Upper lobe of left lung (tissue), 6 donors: Measurements from ENCODE around the gene RABEPK. TPM values are rescaled to one million over a fixed set of nuclear protein-coding genes. Genes with fewer than 3 reads are reported as not detected.
"Not testable (repeated sequence)": the region's sequence is repeated elsewhere in the genome, so short reads cannot be mapped to it uniquely, and the experiment has no call there.

Experiments
- ATAC-seq, 2 donors: fragments of 200-7000 bp; cut with Tn5 transposase; one replicate each; pipeline ENCODE4 v1.9.1; 2022; ENCODE audit warnings: mild to moderate bottlenecking in 2 of 2, moderate library complexity in 2 of 2; ENCODE audit not compliant: low FRiP score in 2 of 2
- DNase-seq, 2 donors: peaks; one replicate each; pipeline ENCODE4 v3.0.0-alpha.2; 2019 to 2020
- H3K27ac ChIP-seq, 4 donors: fragments of 200-600 bp; sonication (generic); one replicate each; pipeline ENCODE4 v1.5.1; 2016 to 2019
- H3K27me3 ChIP-seq, 4 donors: fragments of 200-600 bp; sonication (generic); one replicate each; pipeline ENCODE4 v1.5.1; 2017 to 2019
- H3K36me3 ChIP-seq, 4 donors: fragments of 200-600 bp; sonication (generic); one replicate each; pipeline ENCODE4 v1.5.1; 2016 to 2019
- H3K4me1 ChIP-seq, 4 donors: fragments of 200-600 bp; sonication (generic); one replicate each; pipeline ENCODE4 v1.5.1; 2018 to 2019
- H3K4me3 ChIP-seq, 4 donors: fragments of 200-600 bp; sonication (generic); one replicate each; pipeline ENCODE4 v1.5.1; 2017 to 2019; ENCODE audit warnings: mild to moderate bottlenecking in 2 of 4, moderate library complexity in 1 of 4
- H3K9me3 ChIP-seq, 4 donors: fragments of 200-600 bp; sonication (generic); one replicate each; pipeline ENCODE4 v1.5.1; 2018 to 2019
- EP300 ChIP-seq, 4 donors: sonication (generic); formaldehyde crosslinking; IDR thresholded peaks; one replicate each; pipeline ENCODE4 v1.5.1; 2017; ENCODE audit warnings: antibody characterized with exemption in 4 of 4, control low read depth in 2 of 4
- POLR2A ChIP-seq, 4 donors: fragments of 450-650 bp; IDR thresholded peaks; one replicate each; pipeline ENCODE4 v1.5.1; 2016 to 2017; ENCODE audit warnings: antibody characterized with exemption in 4 of 4, mild to moderate bottlenecking in 2 of 4
- POLR2AphosphoS5 ChIP-seq, 2 donors: sonication (generic); formaldehyde crosslinking; IDR thresholded peaks; one replicate each; pipeline ENCODE4 v1.5.1; 2017; ENCODE audit warnings: antibody characterized with exemption in 2 of 2
- WGBS, 2 donors: methylation state at CpG; one replicate each; pipeline ENCODE4 v1.1.5; 2017 to 2018; 5-methylcytosine and 5-hydroxymethylcytosine counted together
- total RNA-seq, 6 donors: library from RNA; depleted of rRNA in 4 of 6; stranded (reverse); fragments of >200 nt in 4 of 6; gene quantifications; one replicate each; pipeline versions ENCODE4 v1.1.0 to v1.2.1, GENCODE V29; 2016 to 2021
- TF ChIP-seq, protein P1 (sequence below), 6 experiments: fragments of 450-650 bp in 4 of 6; fragments of 200-600 bp in 2 of 6; sonication (generic) in 2 of 6; IDR thresholded peaks; one replicate each; pipeline ENCODE4 v1.5.1; 2016 to 2019; ENCODE audit warnings: antibody characterized with exemption in 6 of 6
- donor health status: DM: no; HTN: no; CAD: no; lungs with moderate emphysema.
- donor health status: DM: no; HTN: yes; CAD: no; lungs with severe emphysema.

Gene RABEPK
- total RNA-seq, 6 donors from 2014 or later: 4.9 to 16.6 (median 12.7) TPM

DNA sequence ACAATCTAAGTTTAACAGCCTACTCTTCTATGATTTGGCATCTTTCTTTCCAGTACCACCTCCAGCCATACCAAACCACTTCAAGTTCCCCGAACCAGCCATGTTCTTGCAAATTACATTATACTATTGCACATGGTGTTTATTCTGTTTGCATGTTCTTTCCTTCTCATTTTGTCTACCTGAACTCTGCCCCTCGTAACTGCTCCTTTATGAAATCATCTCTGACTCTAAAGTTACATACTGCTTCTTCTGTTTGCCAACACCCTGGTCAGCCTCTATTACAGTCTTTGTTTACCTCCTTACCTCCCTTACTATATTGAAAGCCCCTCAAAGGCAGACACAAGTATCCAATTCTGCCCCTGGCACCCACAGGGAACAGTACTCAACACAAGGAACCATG lies 16.8 kb upstream of the RABEPK start:
- no peak for ATAC-seq
- Histone ChIP-seq H3K27ac (peak overlapping the region; percentile 16 to 59 (median 22)), H3K4me1 (peaks cover 23 to 66% (median 33%) of the 10 kb centered on the region in 4 donors), H3K36me3 (peaks cover 0 to 5% (median 0%) of the 10 kb centered on the region in 4 donors), H3K27me3 (no peaks in the 10 kb centered on the region), H3K4me3 (no peak overlapping the region), H3K9me3 (no peaks in the 10 kb centered on the region)
- TF ChIP-seq, protein P1, sequence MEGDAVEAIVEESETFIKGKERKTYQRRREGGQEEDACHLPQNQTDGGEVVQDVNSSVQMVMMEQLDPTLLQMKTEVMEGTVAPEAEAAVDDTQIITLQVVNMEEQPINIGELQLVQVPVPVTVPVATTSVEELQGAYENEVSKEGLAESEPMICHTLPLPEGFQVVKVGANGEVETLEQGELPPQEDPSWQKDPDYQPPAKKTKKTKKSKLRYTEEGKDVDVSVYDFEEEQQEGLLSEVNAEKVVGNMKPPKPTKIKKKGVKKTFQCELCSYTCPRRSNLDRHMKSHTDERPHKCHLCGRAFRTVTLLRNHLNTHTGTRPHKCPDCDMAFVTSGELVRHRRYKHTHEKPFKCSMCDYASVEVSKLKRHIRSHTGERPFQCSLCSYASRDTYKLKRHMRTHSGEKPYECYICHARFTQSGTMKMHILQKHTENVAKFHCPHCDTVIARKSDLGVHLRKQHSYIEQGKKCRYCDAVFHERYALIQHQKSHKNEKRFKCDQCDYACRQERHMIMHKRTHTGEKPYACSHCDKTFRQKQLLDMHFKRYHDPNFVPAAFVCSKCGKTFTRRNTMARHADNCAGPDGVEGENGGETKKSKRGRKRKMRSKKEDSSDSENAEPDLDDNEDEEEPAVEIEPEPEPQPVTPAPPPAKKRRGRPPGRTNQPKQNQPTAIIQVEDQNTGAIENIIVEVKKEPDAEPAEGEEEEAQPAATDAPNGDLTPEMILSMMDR (IDR thresholded peaks at IDR 0.05): no peak
- 65 to 85% methylated on average over 2 of the region's 2 CpGs for WGBS, 2 donors
- DNase-seq: no peak

DNA sequence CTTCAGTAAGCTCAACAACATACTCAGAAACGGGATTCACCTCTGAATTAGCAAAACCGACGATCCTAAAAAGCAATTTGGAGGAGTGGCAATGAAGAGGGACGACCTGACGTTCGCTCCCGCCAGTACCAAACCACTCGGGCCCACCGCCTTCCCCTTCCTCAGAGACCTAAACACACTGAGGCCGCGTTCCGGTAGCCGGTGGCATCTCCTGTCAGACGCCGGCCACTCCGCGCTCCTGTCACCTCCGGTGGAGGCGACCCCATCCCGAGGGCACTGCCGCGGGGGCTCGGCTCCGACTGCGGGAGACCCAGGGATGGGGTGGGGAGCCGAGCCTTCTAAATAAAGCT lies 11.4 kb upstream of the RABEPK start:
- TF ChIP-seq EP300 (IDR thresholded peaks at IDR 0.05) (no peak), POLR2A (IDR thresholded peaks at IDR 0.05) (no peak), POLR2AphosphoS5 (IDR thresholded peaks at IDR 0.05) (no peak)
- TF ChIP-seq, protein P1 (IDR thresholded peaks at IDR 0.05): no peak
- ATAC-seq: peak; percentile 19 to 28
- no peaks in the 10 kb centered on the region for H3K9me3 ChIP-seq
- peak overlapping the region; percentile 83 to 94 (median 89) for H3K4me3 ChIP-seq
- peak overlapping the region; percentile 95 to 98 (median 96) for H3K27ac ChIP-seq
- no peaks in the 10 kb centered on the region for H3K27me3 ChIP-seq
- peaks cover 22 to 49% (median 35%) of the 10 kb centered on the region in 4 donors for H3K4me1 ChIP-seq
- peak in 1 of 2 donors; percentile 54 for DNase-seq
- H3K36me3 ChIP-seq: peaks cover 0 to 2% (median 0%) of the 10 kb centered on the region in 4 donors
- 0 to 1% methylated on average over 13 to 26 of the region's 26 CpGs for WGBS, 2 donors

DNA sequence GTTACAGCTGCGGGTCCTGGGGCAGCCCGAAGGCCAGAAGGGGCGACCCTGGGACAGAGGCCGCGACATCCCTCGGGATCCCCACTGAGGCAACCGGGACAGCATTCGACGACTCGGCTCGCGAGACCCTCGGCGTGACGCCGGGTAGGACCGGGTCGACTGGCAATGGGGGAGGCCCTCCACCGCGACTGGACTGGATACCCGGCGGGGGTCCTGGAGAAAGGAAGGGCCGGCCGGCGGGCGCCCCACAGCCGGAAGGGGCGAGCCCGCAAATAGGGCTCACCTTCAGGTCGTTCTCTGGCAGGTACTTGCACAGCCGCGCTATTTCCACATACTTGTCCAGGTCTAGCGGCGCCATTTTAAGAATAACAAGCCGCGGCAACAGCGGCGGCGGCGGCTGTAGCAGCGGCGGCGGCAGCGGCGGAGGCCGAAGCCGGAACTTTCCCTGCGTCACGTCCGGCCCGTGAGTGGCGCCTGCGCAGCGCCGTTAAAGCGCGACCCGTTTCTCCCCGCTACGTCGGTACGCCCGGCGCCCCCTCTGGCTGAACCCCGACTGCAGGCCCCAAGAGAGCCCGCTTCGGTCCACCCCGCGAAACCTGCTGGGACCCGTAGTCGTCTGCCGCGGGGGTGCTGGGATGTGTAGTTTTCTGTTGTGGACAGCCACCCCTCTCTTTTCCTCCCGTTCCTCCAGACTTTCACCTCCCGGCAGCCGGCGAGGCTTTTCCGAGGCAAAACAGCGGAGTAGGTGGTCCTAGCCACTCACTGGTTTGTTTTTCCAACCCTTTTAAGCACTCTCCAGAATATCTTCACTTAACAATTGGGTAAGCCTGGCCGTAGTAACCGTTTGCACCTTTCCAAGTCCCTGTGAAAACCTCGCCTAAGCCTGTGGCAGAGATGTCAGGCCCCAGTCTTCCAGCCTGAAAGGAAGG lies 10.7 kb upstream of the RABEPK start, which contains the start of gene PPP6C:
Gene PPP6C, minus strand, starts transcription at position 443 of the 929 bp plus-strand sequence. Its CDS starts 85 bp downstream, at position 358.
- H3K27ac ChIP-seq: peak within 1 kb of the TSS; percentile 95 to 98 (median 96)
- peaks cover 16 to 43% (median 30%) of the 10 kb centered on the region in 4 donors for H3K4me1 ChIP-seq
- DNase-seq: peak; percentile 98 to 99
- no peaks in the 10 kb centered on the region for H3K36me3 ChIP-seq
- peak; percentile 99 for ATAC-seq
- no peaks in the 10 kb centered on the region for H3K9me3 ChIP-seq
- 0 to 1% methylated on average over 22 to 28 of the region's 82 CpGs for WGBS, 2 donors
- TF ChIP-seq, protein P1 (IDR thresholded peaks at IDR 0.05): peak; percentile 53 to 91 (median 86)
- TF ChIP-seq POLR2AphosphoS5 (IDR thresholded peaks at IDR 0.05): peak; percentile 87 to 92
- peak; percentile 70 to 90 (median 73) for TF ChIP-seq POLR2A (IDR thresholded peaks at IDR 0.05)
- peak in 1 of 4 donors; percentile 14 for TF ChIP-seq EP300 (IDR thresholded peaks at IDR 0.05)
- H3K4me3 ChIP-seq: peak within 1 kb of the TSS; percentile 83 to 94 (median 89)
- H3K27me3 ChIP-seq: no peaks in the 10 kb centered on the region

DNA sequence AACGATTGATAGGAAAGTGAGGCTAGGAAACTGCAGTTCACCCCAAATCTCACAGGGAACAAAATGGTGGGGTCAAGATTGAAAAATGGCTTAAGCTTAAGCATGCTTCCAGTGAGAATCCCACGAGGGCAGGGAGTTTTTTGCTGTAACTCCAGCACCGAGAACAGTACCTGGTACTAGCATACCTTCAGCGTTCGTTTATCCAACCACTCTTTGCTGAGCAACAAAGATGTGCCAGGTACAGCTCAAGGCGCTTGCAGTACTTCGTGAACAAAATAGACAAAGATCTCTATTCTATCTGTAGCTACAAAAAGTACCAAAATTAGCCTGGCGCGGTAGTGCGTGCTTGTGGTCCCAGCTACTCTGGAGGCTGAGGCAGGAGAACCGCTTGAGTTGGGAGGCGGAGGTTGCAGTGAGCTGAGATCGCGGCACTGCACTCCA lies 10.0 kb upstream of the RABEPK start:
- 54 to 56% methylated on average over 14 of the region's 14 CpGs for WGBS, 2 donors
- TF ChIP-seq POLR2AphosphoS5 (IDR thresholded peaks at IDR 0.05) (no peak), EP300 (IDR thresholded peaks at IDR 0.05) (no peak), POLR2A (IDR thresholded peaks at IDR 0.05) (no peak)
- TF ChIP-seq, protein P1 (IDR thresholded peaks at IDR 0.05): no peak
- DNase-seq (no peak), ATAC-seq (peak in 1 of 2 donors; percentile 3)
- Histone ChIP-seq H3K9me3 (no peaks in the 10 kb centered on the region), H3K27me3 (no peaks in the 10 kb centered on the region), H3K4me1 (peaks cover 16 to 38% (median 30%) of the 10 kb centered on the region in 4 donors), H3K27ac (peak overlapping the region; percentile 95 to 98 (median 96)), H3K36me3 (no peaks in the 10 kb centered on the region), H3K4me3 (peak overlapping the region; percentile 83 to 94 (median 89))

DNA sequence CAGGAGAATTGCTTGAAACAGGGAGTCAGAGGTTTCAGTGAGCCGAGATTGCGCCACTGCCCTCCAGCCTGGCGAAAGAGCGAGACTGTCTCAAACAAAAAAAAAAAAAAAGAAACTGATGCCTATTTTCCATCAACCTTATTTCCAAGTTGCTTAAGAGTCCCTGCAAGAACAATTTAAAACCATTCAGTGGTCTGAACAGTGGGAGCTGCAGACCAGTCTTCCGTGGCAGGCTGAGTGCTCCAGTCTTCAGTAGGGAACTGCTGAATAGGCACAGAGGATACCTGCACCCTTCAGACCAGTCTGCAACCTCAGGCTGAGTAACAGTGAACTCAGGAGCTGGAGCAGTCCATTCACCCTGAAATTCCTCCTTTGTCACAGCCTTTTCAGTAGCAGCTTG lies 5.9 kb upstream of the RABEPK start:
- WGBS, 2 donors: 86 to 87% methylated on average over 5 of the region's 5 CpGs
- not testable (repeated sequence) for H3K27me3 ChIP-seq, ATAC-seq, DNase-seq, H3K36me3 ChIP-seq, H3K4me3 ChIP-seq, H3K9me3 ChIP-seq, H3K27ac ChIP-seq
- peaks cover 9 to 13% (median 11%) of the 10 kb centered on the region in 4 donors for H3K4me1 ChIP-seq

DNA sequence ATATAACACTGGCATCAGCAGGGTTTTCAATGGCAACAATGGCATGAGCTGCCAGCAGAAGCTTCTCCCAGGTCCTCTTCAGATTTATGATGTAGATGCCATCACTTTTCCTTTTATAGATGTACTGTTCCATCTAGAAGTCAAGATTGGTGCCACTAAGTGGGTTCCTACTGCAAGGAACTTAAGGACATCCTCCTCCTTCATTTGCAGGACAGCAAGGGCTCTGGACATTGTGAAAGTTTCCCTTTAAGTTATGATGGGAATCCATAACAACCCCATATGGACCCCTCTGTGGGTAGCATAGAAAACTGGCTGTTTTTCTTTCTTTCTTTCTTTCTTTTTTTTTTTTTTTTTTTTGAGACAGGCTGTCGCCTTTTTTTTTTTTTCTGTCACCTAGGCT lies 4.8 kb upstream of the RABEPK start:
- not testable (repeated sequence) for H3K27ac ChIP-seq, H3K9me3 ChIP-seq, ATAC-seq, H3K27me3 ChIP-seq, DNase-seq, H3K36me3 ChIP-seq, H3K4me3 ChIP-seq
- H3K4me1 ChIP-seq: peaks cover 6 to 10% (median 8%) of the 10 kb centered on the region in 4 donors
- WGBS, 2 donors: 82% methylated on average over 1 of the region's 1 CpG; no CpG with 5 or more reads in 1 of the 2 donors
